Caki2 (cell line): Measurements from ENCODE around the gene KNOP1. TPM values are rescaled to one million over a fixed set of nuclear protein-coding genes. Genes with fewer than 3 reads are reported as not detected.

Experiments used
- DNase-seq: peaks from one replicate; pipeline ENCODE4 v3.0.0-alpha.2; 2015; ENCODE audit warnings: low read depth
- in situ Hi-C: cut with HindIII; loops from 2 replicates; pipeline ENCODE4 v1.10.0; 2016; ENCODE audit warnings: low sequenced_read_pairs, low pct_unique_long_range_greater_than_20kb, mixed read lengths
- total RNA-seq: library from RNA; depleted of rRNA; stranded (reverse); fragments of >200 nt; shearing (Covaris generic); gene quantifications from 2 replicates; pipeline ENCODE4 v1.2.3, GENCODE V29; 2014; ENCODE audit warnings: low replicate concordance; rRNA removed

The KNOP1 gene
- total RNA-seq, 1 experiment from 2014 or later: 15.8 TPM

DNA sequence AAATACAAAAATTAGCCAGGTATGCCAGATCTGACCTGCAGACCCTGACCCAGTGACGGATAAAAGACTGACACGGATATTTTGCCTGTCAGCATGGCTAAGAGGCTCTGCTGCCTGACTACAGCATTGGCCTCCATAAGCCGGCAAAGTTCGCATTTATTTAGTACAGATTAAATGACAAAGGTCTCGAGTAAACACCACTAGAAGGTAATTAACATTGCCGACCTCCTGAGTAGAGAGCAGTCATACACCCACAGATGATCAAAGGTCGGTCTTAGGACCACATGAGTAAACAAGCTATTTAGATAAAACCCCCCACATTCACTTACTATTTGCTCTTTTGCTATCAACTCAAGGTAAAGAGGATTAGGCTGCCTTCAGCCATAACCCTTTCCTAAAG, 55.7 kb downstream of the KNOP1 start:
- no peak for DNase-seq
- in situ Hi-C loops: no loop called here

DNA sequence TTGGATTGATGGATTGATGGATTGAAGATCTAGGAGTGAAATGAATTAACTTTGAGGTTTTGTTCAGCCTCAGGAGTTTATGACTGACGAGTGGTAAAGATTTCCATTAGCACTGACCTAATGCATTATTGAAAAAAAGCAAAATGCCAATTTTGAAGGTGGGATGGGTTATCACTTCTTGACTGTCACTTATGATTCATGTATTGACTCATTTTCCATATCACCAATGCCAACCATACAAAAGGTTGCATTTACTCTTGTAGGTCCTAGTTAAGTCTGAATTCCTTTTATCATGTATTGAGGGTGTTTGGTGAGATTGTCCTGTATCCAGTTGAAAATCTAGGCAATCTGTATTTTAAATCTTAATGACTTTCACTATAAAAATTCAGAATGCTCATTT, 57.6 kb downstream of the KNOP1 start:
- DNase-seq: no peak
- in situ Hi-C loops: no loop called here

DNA sequence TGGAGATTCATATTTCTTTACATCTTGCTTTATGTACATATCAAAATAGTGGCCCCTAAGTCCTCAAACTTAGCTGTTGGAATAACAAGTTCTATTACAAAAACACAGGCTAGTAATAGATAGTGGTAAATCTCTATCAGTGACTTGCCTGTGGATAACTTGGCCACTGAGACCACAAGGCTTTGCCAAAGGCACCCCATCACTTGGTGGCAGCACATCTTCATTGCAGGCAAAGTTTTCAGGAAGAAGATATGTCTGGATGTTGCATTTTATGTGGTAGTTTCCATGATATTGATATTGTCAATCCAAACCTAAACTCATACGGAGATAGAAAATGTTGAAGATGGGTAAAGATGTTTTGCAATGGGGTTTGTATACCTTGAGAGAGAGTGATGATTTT, 58.5 kb downstream of the KNOP1 start:
- in situ Hi-C loops: no loop called here
- no peak for DNase-seq

DNA sequence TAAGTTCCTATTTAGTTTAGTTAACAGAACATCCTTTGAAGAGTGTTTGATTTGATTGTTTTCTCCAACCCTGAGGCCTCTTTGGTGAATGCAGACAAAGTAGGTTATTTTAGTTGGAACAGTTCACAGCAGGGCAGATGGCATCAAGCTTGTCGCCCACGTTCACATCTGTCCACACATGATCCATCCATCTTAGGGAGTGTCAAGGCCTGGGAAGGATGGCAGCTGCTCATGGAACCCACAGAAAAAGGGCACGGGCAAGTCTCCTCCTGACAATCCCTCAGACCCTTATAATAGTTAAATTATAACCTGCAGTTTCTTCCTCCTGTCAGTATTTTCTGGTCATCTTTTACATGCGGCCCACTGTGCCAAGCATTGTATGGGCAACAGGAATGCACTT, 60.2 kb downstream of the KNOP1 start:
- in situ Hi-C loops: no loop called here
- no peak for DNase-seq

DNA sequence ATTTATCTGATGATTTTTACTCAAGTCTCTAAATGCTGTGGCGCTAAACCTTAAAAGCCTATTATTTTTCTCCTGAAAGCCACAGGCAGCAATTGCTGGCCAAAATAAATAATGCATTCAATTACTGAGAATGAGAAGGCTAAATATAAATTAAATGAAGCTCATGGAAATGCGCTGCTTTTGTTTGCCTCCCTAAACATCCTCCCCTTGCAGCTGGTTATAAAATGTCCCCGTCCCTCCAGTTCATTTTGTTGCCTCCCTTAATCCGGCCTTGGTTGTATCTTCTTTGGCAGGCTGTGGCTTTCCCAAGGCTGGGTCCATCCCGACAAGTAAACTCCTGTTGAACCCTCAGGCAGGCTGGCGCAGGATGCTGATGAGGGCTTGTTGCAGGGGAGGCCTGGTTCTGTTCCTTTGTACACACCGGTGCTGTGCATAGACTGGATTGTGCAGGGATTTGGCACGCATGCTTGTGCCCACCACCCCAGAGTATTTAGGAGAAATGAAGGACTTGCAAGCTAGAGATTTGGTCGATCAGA, 62.7 kb downstream of the KNOP1 start:
- in situ Hi-C loops: no loop called here
- peak; percentile 10 for DNase-seq

DNA sequence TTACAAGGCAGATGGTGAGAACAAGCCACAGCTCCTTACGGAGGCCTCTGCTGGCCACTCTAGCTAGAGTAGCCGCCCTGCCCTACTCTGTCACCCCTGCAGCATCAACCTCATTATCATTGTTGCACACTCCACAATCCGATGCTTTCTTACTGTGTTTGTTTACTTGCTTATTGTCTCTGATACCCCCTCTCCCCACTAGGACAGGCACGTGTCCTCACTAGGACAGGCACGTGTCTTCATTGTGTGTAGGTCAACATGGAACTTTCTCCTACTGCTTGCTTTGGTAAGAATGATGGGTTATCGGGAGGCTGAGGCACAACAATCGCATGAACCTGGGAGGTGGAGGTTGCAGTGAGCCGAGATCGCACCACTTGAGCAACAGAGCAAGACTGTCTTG, 63.9 kb downstream of the KNOP1 start:
- in situ Hi-C loops: no loop called here
- peak; percentile 41 for DNase-seq

Other genes starting within 250 kb of the KNOP1 start
- gene GDE1, start 196.1 kb downstream of the KNOP1 start, total RNA-seq: 85.5 and 97.7 TPM in 2 replicates
- gene CCP110, start 194.3 kb downstream of the KNOP1 start, total RNA-seq: 8.6 and 10.1 TPM in 2 replicates
- 16.3 and 20.7 TPM in 2 replicates for gene VPS35L, start 162.5 kb downstream of the KNOP1 start, total RNA-seq
- 22.0 and 24.1 TPM in 2 replicates for gene IQCK, start within 50 bp of the KNOP1 start, total RNA-seq
- gene GPRC5B, start 166.6 kb upstream of the KNOP1 start, total RNA-seq: 37.1 and 43.6 TPM in 2 replicates